AG09309 (cell line): ENCODE data around the gene C1orf174.

ENCODE experiments used
- DNase-seq: peaks from one replicate; pipeline ENCODE4 v3.0.0-alpha.2; 2010; ENCODE audit warnings: low read depth
- H3K4me3 ChIP-seq: 2 replicates; pipeline ENCODE4 v1.5.1; 2011; ENCODE audit warnings: mild to moderate bottlenecking, low read depth, low read length, moderate library complexity; ENCODE audit not compliant: control insufficient read depth
- CTCF ChIP-seq: IDR thresholded peaks from 2 replicates; pipeline ENCODE4 v1.5.1; 2011; ENCODE audit warnings: mild to moderate bottlenecking, low read depth, low read length, inconsistent platforms; ENCODE audit not compliant: insufficient read depth, control insufficient read depth; ENCODE audit errors: missing control alignments

C1orf174 gene

GRCh38 chr1:3894626-3895278 lies 5.3 kb downstream of the C1orf174 start:
- DNase-seq, result no peak
- H3K4me3 ChIP-seq, result no peak overlapping the region
- TF ChIP-seq CTCF, result no peak

GRCh38 chr1:3893190-3893589 lies 6.9 kb downstream of the C1orf174 start:
- H3K4me3 ChIP-seq, result no peak overlapping the region
- DNase-seq, result no peak
- TF ChIP-seq CTCF, result no peak

- TF ChIP-seq CTCF, result no peak
- no peak for DNase-seq
- H3K4me3 ChIP-seq, result no peak overlapping the region
Measured at GRCh38 chr1:3892748-3893147, 7.3 kb downstream of the C1orf174 start.

GRCh38 chr1:3891329-3891865 lies 8.7 kb downstream of the C1orf174 start:
- H3K4me3 ChIP-seq, result no peak overlapping the region
- TF ChIP-seq CTCF, result no peak
- no peak for DNase-seq

- DNase-seq, result no peak
- no peak overlapping the region for H3K4me3 ChIP-seq
- no peak for TF ChIP-seq CTCF
Measured at GRCh38 chr1:3890389-3891328, 9.4 kb downstream of the C1orf174 start.

GRCh38 chr1:3889936-3890335 lies 10.1 kb downstream of the C1orf174 start:
- no peak for DNase-seq
- no peak overlapping the region for H3K4me3 ChIP-seq
- TF ChIP-seq CTCF, result no peak
